Head of caudate nucleus (tissue), 42 donors: ENCODE measurements around the gene MAML2.
A peak's percentile ranks its signal among the peaks of the same experiment; 100 is the strongest.

Experiments
- DNase-seq, 42 donors: peaks; one replicate each; pipeline versions ENCODE4 v3.0.0 to v3.0.0-alpha.2; 2020 to 2021; ENCODE audit warnings: mixed read lengths in 7 of 42
- intact Hi-C: fragments of 100-400 bp; cut with DNase I; formaldehyde crosslinking; loops from one replicate; pipeline ENCODE4 v1.15.0; 2022

Gene MAML2

DNA sequence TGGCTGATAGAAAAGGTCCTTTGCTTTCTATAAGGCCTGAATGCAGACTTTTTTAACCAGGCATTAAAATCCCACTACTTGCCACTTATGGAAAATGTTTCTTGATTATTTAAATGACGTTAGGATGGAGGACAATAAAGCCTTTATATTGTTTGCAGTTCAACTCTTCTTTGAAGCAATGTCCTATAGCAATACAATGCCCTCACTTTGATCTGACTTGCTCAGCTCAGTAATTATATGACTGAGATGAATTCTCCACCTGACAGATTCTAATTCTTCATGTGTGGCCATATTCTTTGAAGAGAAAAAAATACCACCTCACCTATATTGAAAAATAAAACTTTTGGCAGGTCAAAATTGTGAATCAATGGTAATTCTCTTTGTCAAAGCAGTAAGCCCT is 237.1 kb downstream of the MAML2 start:
- no peak for DNase-seq
- intact Hi-C loops = no loop called here

DNA sequence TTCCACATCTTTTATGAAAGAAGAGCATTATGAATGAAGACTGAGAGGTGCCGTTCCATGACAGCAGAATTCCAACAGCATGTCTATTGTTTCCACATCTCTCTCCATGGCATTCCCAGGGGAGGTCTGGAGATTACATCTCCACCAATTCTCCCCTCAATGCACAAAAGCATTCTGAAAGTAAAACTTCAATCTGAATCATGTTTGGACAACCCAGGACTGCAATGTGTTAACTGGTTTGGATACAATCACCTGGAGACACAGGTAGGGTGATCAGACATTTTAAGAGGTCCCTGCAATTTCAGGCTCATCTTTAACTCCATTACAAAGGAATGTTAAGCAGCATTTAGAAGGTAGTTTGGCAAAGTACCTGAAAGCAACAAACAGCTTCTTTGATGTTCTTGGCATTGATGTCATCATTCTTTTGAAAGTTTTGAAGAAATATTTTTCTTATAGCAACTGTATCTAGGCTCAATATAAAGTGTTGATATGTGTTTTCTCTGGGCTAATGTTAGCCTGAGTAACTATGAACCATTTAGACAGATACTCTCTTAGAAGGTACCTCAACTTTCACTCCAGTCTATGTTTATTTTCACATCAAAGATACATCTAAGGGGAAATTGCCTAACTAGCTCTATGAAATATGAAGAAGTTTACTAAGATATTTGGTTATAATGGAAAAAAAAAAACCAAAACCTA is 237.6 kb downstream of the MAML2 start:
- intact Hi-C loops = no loop called here
- no peak for DNase-seq

DNA sequence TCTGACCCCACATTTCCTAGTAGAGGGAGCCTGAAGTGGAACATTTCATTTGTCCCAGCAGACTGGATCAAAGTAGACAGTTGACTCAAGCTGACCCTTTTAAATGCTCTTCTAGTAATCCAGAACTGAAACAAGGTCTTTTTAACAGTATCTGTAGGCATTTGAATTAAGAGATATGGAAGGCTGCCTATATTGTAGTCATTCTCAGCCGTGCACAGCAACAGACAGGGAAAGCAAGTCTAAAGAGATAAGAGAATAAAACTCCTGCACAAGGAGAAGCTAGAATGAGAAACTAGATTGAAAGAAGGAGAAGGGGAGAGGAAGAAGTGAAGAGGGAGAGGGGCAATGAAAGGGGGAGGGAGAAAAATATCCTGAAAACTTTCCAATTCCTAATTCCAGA is 238.5 kb downstream of the MAML2 start:
- intact Hi-C loops = no loop called here
- no peak for DNase-seq

DNA sequence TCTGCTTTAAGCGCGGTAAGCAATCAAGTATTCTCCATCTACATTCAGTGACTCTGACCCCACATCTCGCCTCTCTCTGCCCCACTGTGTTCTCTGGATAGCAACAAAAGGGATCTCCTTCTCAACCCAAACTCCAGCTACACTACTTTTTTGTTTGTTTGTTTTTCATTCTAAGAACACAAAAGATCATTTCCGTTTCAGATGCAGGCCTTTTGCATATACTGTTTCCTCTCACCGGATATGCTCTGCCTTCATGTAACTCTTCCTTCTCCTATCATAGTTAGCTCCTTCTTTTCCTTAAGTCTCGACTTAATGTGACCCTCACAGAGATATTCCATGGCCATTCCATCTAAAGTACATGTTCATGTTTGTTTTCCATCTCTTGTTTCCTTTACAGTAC is 239.3 kb downstream of the MAML2 start:
- DNase-seq = no peak
- intact Hi-C loops = no loop called here

DNA sequence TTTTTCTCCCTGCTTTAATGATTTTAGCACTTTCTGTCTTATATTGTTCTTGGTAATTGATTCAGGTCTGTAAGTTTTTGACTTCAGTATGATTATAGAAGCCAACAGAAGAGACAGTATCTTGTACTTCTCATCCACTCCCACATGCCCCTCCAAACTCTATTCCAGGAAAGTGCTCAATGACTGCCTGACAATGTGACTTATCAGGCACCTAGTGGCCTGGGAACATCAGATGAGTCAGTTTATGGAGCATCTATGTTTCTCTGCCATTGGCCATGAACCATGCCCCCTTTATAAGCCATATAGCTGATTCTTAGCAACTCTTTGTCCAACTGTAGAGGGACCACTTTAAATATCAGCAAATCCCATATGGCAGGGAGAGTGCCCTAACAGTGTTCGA is 239.9 kb downstream of the MAML2 start:
- intact Hi-C loops = no loop called here
- no peak for DNase-seq

DNA sequence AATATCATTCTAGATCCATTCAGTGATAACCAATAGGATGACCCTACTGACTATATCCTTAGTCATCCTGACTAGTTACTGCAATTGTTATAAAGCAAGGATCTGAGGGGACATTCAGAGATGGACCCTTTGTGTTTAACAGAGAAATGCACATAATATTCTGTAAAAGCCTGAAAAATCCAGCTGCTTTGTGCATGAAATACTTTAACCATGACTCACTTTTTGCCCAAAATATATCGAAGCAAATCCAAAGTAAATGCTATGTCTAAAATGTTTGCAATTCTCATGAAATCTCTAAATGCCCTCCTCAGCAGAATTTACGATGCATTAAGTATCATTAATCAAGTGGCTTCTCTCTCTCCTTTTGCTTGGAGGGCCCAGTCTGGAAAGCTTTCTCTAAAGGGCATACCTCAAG is 240.3 kb downstream of the MAML2 start:
- intact Hi-C loops = no loop called here
- DNase-seq = no peak

DNA sequence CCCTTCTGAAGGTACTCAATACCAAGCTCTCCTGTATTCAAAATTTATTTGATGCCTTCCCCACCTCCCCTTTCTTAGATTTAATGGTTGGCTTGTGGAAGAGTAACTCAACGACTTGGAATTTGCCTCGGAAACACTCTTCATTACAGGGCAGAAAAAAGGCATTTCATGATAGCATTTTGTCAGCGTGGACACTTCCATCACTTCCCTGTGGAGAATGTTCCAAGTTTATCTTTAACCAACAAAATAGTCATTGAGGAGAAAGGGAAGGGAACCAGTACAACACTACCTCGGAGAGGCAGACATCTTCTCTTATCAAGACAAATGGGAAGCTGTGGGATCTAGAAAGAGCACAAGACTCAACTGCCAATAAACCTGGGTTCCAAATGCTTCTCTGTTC is 241.8 kb downstream of the MAML2 start:
- DNase-seq = no peak

DNA sequence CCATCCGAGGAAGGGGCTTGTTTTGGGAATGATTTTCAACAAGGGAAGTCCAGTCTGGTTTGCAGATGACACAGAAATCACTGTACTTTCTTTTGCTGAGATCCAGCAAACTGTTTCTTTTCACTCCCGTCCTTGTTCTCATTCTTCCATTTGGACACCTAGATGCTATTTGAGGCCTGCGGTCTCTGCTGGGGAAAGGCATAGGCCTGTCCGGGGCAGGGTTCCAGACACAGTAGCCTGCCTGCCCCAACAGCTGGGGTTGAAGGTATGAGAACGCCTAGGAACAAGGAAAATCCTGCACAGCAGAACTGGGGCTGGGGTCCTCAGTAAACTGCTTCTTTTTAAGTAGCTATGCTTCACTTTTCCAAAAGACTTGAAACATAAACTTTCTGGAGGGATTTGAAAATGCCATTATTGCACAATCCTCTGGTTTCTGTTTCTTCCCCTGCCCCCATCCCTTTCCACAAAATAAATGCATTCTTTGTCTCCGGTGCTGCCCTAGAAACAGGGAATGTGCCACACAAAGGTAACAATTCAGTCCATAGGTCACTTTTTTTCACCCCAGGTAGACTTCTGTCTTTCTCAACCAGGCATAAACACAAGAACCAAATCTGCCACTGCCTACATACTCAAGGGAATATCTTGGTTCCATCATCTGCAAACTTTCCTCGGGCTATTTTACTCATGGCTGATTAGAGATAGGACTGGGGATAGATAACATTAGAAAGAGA is 244.3 kb downstream of the MAML2 start:
- intact Hi-C loops = no loop called here
- DNase-seq = peak in 4 of 42 donors; percentile 5 to 53 (median 27)

More for the DNA sequence above, 241.8 kb downstream of the MAML2 start:
- intact Hi-C loops = no loop called here

DNA sequence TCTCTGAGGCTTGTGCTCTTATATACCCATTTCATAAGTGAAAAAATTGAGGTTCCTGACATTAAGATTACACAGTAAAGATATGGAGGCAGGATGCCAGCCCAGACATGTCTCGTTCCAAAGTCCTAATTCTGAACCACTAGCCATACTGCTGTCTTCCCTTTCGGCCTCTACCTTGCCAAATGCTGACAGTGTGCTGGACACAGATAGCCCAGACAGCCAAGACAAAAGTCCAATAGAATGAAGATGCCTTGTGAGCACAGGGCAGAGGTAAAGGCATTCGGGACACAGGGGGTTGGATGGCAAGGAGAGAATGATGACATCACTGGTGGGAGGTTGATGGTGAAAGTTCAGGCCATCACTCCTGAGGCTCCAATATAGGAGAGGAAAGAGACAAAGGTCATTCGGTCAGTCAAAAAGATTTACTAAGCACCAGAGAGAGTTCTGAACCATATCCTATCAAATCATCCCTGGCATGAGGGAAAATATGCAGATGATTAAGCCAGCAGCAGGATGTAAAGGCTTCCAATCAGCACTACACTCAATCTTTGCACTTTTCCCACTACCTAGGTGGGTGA is 245.1 kb downstream of the MAML2 start:
- intact Hi-C loops = no loop called here
- no peak for DNase-seq

DNA sequence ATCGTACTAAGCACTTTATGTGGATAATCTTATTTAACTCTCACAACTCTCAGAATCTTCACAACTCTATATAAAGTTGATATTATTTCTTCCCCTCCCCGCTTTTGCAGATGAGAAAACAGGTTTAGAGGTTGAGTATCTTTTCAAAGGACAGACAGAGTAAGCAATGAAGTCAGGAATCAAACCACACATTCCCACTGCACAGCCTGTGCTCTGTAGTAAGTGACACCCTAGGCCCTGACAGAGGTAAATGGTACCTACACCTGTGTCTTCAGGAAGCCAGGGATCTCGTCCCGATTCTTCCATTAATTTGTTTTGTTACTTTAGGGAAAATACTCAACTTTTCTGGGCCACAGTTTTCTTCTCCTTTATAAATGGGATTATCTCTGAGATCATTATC is 246.6 kb downstream of the MAML2 start:
- no peak for DNase-seq
- intact Hi-C loops = no loop called here

DNA sequence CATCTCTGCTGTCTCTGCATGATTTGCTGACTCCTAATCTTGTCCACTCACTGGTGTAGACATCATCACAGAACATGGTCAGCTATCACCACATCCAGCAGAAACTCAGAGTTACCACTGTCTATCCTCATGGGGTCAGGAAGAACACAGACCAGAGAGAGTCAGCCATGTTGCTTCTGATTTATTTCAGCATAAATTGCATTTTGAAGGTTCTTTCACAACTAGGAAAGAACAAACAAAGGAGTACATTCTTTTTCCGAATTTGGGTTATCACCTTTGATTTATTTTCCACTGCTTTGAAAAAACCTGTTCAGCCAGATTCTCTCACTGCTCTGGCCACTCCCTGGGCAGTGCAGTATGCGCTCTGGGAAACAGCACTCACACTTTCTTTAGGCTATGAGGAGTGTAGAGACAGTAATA is 247.1 kb downstream of the MAML2 start:
- intact Hi-C loops = no loop called here
- DNase-seq = no peak

DNA sequence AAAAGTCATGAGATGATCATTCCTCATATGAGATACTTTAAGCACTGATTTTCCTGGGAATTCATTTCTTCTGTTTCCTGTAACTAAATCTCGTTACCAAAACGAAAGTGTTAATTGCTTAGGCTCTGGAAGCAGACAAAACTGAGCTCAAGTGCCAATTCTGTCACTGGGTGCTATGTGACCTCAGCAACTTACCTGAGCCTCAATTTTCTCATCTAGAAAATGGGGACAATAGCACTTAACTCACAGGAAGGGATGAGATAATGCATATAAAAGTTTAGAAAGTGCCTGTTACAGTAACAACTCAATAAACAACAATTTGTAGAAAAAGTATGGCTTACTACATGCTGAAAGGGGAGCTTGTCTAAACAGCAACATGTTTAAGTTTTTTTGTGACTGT is 248.8 kb downstream of the MAML2 start:
- intact Hi-C loops = no loop called here

DNA sequence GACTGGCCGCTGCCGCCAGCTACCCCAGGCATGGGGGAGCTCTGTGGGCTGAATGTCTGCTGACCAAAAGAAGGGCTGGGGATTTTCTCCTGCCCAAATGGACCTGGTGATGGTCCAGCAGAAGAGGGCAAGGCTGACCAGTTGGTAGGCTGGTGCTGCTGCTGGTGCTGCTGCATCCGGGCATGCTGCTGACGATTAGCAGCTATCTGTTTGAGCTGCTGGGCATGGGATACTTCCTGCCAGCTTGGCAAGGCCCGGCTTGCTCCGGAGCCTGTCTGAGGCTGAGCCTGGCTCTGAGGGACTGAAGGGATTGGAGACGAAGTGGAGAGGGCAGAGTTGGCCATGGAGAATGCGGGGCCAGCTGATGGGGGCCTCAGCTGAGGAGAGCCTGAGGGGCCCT is 250.5 kb downstream of the MAML2 start:
- no peak for DNase-seq
- intact Hi-C loops = no loop called here

More for the DNA sequence above, 248.8 kb downstream of the MAML2 start:
- DNase-seq = no peak

DNA sequence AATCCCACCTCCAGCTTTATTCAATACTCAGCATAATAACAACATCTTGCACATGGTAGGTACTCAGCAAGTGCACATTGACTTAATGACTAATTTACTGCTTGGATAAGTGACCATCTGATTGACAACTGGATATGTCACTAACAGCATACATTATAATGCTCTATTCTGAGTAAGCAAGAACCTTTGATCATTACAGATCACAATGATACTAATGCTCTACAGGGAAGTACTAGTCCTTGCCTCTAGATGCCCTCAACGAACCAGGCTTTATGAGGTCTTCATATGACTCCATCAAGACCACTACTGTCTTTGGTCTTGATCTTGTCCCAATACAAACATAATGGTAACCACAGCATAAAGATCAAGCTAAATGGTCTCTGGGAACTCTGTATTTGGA is 251.5 kb downstream of the MAML2 start:
- DNase-seq = no peak

DNA sequence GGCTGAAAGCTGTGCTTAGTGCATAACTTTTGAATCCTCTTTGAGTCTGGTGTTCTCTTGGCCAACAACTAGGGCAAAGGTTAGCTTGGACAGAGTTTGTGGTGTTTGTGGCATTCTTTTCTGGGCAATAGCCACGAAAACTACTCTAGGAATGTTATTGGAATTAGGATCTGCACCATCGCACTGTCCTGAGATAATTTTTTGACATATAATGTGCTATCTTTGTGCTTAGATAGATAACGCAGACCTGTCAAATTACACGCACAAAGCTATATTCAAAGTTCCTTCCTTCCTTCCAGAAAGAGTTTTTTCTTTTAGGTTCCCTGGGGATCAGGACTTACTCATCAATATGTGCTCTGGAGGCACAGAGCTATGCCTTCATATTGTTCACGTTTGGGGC is 252.3 kb downstream of the MAML2 start:
- intact Hi-C loops = no loop called here
- DNase-seq = no peak

More for the DNA sequence above, 251.5 kb downstream of the MAML2 start:
- intact Hi-C loops = no loop called here

DNA sequence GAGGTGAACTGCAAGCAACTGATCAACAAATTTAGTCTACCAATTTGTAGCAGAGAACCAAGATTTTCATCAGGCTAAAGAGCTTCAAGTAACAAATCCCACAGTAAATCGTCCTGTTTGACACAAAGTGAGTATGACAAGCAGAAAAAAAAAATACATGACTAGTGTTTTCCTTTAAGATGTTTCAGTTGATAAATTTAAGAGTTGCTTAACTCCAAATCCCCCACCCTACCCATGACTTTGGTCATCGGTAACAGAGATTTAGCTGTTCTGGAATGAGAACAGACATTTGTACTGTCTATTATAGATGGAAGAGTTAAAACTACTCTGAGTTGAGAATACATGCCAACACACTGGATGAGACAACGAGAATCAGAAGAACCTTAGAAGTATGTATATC is 254.1 kb downstream of the MAML2 start:
- intact Hi-C loops = no loop called here
- no peak for DNase-seq

DNA sequence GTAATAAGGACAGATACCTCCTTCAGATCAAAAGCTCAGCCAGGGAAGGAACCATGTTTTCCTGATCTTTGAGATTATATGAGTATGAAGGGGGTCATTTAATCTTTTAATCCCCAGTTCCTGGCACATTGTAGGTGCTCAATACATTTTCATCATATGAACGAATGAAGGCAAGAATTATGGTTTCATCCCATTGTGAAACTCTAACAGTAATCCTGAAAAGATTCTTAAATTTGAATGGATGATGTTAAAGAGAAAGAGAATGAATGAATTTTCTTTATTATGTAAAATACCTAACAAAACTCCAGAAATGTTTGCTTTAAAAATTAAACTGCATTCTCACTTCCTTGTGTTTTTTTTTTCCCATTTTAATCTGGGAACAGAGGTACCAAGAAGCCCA is 256.9 kb downstream of the MAML2 start:
- no peak for DNase-seq
- intact Hi-C loops = no loop called here

DNA sequence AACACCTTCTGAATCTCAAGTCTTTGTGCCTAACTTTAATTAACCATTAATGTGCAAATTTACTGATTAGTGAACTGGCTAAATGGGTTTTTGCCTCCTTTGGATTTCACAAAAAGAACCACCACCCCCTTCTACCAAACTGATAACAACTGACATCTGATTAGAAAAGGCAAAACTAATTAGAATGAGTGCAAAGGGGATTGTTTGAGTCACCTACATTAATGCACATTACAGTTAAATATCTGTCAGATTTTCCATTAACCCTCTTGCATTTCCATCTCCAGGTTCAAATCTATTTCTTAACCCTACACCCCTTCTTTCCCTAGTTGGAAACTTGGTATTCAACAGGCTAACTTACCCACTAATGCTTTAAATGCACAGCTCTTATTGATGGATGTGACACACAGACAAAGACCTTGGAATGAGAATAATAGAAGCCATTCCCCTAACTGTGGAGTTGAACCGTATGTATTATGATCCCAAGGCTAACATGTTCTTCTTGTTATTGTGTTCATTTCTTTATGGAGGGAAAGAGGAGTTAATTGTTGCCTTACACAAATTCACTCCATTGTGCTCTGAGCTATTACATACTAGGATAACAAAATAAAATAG is 257.6 kb downstream of the MAML2 start:
- intact Hi-C loops = no loop called here

DNA sequence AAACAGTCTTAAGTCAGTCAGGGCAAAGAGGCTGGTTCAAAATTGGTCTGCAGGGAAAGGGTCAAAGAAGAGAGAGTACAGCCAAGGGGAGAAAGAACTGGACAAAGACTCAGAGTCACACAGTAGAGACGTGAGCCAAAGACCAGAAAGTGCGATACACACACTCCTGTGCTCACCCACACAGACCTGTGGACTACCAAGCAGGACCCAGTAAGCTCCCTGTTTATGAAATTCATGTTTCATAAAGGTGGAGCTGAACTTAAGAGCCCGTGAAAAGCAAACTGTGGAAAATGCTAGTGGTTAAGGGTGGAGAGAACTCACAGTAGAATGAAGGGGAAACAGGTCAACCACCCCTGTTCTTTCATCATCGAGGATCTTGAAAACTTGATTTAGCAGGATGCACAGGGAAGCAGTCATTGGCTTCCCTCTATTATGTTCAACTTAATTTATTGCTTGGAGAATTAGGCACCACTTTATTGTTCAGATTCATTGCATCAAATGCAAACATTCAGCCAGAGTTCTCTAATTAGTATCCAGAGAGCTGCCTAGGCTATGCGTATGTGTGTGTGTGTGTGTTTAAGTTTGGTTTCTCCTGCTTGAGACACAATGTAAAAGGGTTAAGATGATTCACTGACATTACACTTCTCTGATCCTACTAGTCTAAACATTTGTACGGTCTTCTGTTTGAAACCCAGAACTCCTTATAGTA is 258.2 kb downstream of the MAML2 start:
- intact Hi-C loops = no loop called here
- no peak for DNase-seq

More for the DNA sequence above, 257.6 kb downstream of the MAML2 start:
- DNase-seq = no peak

DNA sequence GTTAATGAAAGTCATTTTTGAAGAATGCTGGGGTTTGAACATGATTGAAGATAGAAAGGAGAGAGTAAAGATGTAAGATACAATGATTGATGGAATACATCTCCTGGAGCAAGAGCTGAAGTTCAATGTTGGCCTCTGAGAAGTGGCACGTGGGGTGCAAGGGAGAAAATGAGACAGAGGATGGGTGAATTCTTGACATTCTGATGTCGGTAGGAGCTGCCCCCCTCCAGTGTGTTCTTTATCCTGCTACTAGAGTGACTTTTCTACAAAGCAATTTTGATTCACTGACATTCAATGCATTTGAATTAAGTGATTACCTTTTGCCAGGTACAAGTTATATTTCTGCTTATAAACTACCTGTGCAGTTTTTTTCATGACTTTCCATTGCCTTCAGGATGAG is 260.1 kb downstream of the MAML2 start:
- DNase-seq = no peak
- intact Hi-C loops = no loop called here
